Left lung (tissue), 10 donors: ENCODE measurements around the gene TWSG1. TPM values are rescaled to one million over a fixed set of nuclear protein-coding genes. Genes with fewer than 3 reads are reported as not detected.

Experiments used
- ATAC-seq: fragments of 200-7000 bp; cut with Tn5 transposase; one replicate; pipeline ENCODE4 v1.9.1; 2020; ENCODE audit warnings: moderate library complexity
- DNase-seq, 4 donors: peaks; one replicate each; pipeline ENCODE4 v3.0.0-alpha.2; 2013 to 2020
- H3K27ac ChIP-seq, 2 donors: fragments of 200-600 bp; sonication (generic) in 1 of 2; one replicate each; pipeline versions ENCODE4 v1.5.0 to v1.8.0; 2020 to 2021
- H3K27me3 ChIP-seq, 2 donors: fragments of 200-600 bp; sonication (generic) in 1 of 2; one replicate each; pipeline versions ENCODE4 v1.5.0 to v1.8.0; 2020 to 2021
- H3K36me3 ChIP-seq, 2 donors: fragments of 200-600 bp; sonication (generic) in 1 of 2; one replicate each; pipeline versions ENCODE4 v1.5.0 to v1.8.0; 2020 to 2021
- H3K4me1 ChIP-seq, 2 donors: fragments of 200-600 bp; one replicate each; pipeline ENCODE4 v1.8.0; 2021
- H3K4me3 ChIP-seq, 2 donors: fragments of 200-600 bp; sonication (generic) in 1 of 2; one replicate each; pipeline versions ENCODE4 v1.5.0 to v1.8.0; 2020 to 2021; ENCODE audit warnings: mild to moderate bottlenecking in 1 of 2
- H3K9me3 ChIP-seq, 2 donors: fragments of 200-600 bp; sonication (generic) in 1 of 2; one replicate each; pipeline versions ENCODE4 v1.5.0 to v1.8.0; 2020 to 2021
- CTCF ChIP-seq, 2 donors: fragments of 200-600 bp; sonication (generic) in 1 of 2; IDR thresholded peaks; one replicate each; pipeline versions ENCODE4 v1.5.0 to v1.8.0; 2021; ENCODE audit warnings: antibody characterized with exemption in 2 of 2
- intact Hi-C, 2 donors: fragments of 100-400 bp; cut with DNase I; formaldehyde crosslinking; loops; one replicate each; pipeline versions ENCODE4 v1.11.2 to v1.14.2; 2022
- polyA plus RNA-seq, 6 donors: library from polyadenylated mRNA; unstranded; fragments of 120-200 nt; gene quantifications; one replicate each; pipeline ENCODE4 v1.2.1, GENCODE V29; 2013; ENCODE audit not compliant: insufficient read length in 6 of 6
- total RNA-seq, 2 donors: library from RNA; stranded (reverse); fragmentation: NEBNext Ultra II Directional; extraction: Animal tissue kit (Norgen Biotek cat#: 25700); gene quantifications; one replicate each; pipeline ENCODE4 v1.2.1, GENCODE V29; 2021
- donor health status: DM: no; HTN: yes; CAD: no.
- donor health status: DM: no; HTN: no; CAD: no.

TWSG1 gene
- total and polyA plus RNA-seq, 8 donors, result 32.2 to 78.9 (median 71.0) TPM

DNA sequence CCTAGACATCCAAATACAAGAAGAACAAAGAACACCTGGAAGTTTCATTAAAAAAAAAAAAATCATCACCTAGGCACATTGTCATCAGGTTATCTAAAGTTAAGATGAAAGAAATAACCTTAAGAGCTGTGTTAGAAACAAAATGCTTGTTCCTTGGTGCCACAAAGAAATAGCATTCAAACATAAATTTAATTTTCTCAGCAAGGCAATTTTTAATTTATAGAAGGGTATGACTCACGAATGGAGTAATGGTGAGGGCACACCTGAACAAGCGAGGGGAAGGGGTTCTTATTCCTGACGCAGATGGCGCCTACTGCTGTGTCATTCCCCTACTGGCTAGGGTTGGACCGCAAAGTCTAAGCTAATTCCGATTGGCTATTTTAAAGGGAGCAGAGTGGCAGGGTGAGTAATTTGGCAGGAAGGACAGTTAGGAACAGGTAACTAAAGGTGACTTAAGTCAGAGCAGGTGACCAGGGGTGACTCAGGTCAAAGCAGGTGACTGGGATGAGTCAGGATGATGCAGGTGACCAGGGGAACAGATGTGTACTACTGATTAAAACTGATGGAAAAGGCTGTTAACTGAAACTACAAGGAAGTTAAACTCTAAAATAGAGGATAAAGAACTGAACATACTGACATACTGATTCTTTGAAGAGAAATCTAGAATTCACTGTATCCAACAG is 30.0 kb upstream of the TWSG1 start:
- no peak overlapping the region for H3K27ac ChIP-seq
- ATAC-seq (no peak), DNase-seq (no peak)
- H3K4me1 ChIP-seq, result no peaks in the 10 kb centered on the region
- no peaks in the 10 kb centered on the region for H3K36me3 ChIP-seq
- H3K4me3 ChIP-seq, result no peak overlapping the region
- peaks cover 0 to 22% of the 10 kb centered on the region in 2 donors for H3K9me3 ChIP-seq
- TF ChIP-seq CTCF (IDR thresholded peaks at IDR 0.05), result no peak
- intact Hi-C loops, result no loop called here
- no peaks in the 10 kb centered on the region for H3K27me3 ChIP-seq

DNA sequence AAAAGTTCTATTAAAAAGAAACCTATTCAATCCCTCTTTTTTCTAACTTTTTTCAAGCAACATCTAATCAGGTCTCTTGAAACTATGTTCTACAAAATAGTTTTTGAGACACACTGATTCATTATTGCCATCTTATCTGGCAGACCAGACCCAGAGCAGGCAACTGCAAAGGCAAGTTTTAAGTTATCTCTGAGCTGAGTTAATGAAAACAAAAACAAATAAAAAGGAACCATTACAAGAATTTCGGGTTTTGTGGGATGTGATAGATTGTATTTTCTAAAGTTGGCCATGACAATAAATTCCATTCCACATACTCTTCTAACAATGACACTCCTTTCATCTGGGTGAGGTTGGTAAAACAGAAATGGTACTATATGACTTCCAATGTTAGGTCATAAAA is 15.2 kb upstream of the TWSG1 start:
- no peak for TF ChIP-seq CTCF (IDR thresholded peaks at IDR 0.05)
- intact Hi-C loops, result no loop called here
- H3K9me3 ChIP-seq, result no peaks in the 10 kb centered on the region
- H3K4me3 ChIP-seq, result no peak overlapping the region
- DNase-seq, result no peak
- no peaks in the 10 kb centered on the region for H3K36me3 ChIP-seq
- no peak for ATAC-seq
- H3K27me3 ChIP-seq, result no peaks in the 10 kb centered on the region
- no peak overlapping the region for H3K27ac ChIP-seq
- H3K4me1 ChIP-seq, result no peaks in the 10 kb centered on the region

- Histone ChIP-seq H3K36me3 (no peaks in the 10 kb centered on the region), H3K27me3 (no peaks in the 10 kb centered on the region), H3K9me3 (no peaks in the 10 kb centered on the region), H3K4me3 (no peak overlapping the region), H3K27ac (no peak overlapping the region), H3K4me1 (no peaks in the 10 kb centered on the region)
- TF ChIP-seq CTCF (IDR thresholded peaks at IDR 0.05), result no peak
- DNase-seq (peak in 2 of 4 donors; percentile 60 to 72), ATAC-seq (no peak)
- intact Hi-C loops, result no loop called here
These were observed 13.5 kb upstream of the TWSG1 start for GRCh38 chr18:9321017-9321452.

DNA sequence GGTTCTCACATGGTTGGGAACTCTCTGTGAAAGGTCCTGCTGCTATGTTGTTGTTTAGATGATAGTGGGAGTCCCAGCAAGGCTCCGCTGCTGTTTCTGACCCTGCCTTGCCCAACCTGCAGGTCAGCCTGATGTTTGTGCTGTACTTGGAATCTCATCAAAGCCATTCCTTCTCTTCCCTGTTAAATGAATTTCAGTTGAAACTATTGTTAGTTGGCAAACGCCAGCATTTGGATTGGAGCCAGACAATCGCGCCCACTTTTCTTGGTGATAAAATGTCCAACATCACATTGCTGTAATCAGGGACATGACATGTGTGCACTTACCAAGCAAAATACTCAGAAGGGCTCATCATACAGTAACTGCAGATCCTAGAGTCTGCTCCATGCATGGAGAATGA is 12.8 kb upstream of the TWSG1 start:
- H3K4me1 ChIP-seq, result no peaks in the 10 kb centered on the region
- DNase-seq, result no peak

DNA sequence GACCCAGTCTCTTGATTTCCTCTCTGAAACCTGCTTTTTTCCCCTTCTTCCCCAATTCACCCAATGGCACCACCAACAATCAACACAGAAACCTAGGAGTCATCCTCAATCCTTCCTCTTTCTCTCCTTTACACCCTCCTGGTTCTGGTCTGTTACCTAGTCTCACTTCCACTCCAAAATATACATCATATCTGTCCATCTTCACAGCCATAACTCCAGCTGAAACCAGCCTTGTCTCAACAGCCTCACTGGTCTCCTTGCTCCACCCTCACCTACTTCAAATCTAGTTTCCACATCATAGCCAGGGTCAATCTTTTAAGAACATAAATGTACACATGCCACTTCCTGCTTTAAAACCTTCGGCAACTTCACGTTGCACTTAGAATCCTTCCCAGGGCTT is 11.8 kb upstream of the TWSG1 start:
- peak; percentile 31 for ATAC-seq
- intact Hi-C loops, result no loop called here
- no peak for TF ChIP-seq CTCF (IDR thresholded peaks at IDR 0.05)
- Histone ChIP-seq H3K27me3 (no peaks in the 10 kb centered on the region), H3K4me3 (no peak overlapping the region), H3K27ac (no peak overlapping the region), H3K36me3 (no peaks in the 10 kb centered on the region), H3K9me3 (peaks cover 0 to under 1% of the 10 kb centered on the region in 2 donors), H3K4me1 (no peaks in the 10 kb centered on the region)
- DNase-seq, result no peak

More for the DNA sequence above, 12.8 kb upstream of the TWSG1 start:
- no peak overlapping the region for H3K27ac ChIP-seq
- no peaks in the 10 kb centered on the region for H3K27me3 ChIP-seq
- no peaks in the 10 kb centered on the region for H3K9me3 ChIP-seq
- H3K4me3 ChIP-seq, result no peak overlapping the region
- ATAC-seq, result no peak
- H3K36me3 ChIP-seq, result no peaks in the 10 kb centered on the region
- intact Hi-C loops, result no loop called here
- TF ChIP-seq CTCF (IDR thresholded peaks at IDR 0.05), result no peak
